Measurements from ENCODE around the gene OAT.
A peak's percentile ranks its signal among the peaks of the same experiment; 100 is the strongest.

OAT gene

GRCh38 chr10:124418726-124419501, at the start of gene OAT:
Gene OAT, minus strand, starts transcription at chr10:124418923. Its CDS starts 6,752 bp downstream, at chr10:124412171.
- DNase-seq (ENCODE audit: low spot score) = peak; percentile 97

GRCh38 chr10:124467165-124467564, 48.4 kb upstream of the OAT start:
- no peak for DNase-seq (ENCODE audit: low spot score)

GRCh38 chr10:124465777-124466488, 47.2 kb upstream of the OAT start:
- no peak for DNase-seq (ENCODE audit: low spot score)

- DNase-seq (ENCODE audit: low spot score) = no peak
These were observed 46.5 kb upstream of the OAT start for GRCh38 chr10:124465003-124465776.

GRCh38 chr10:124464028-124464965, 45.6 kb upstream of the OAT start:
- DNase-seq (ENCODE audit: low spot score) = no peak

GRCh38 chr10:124462348-124462695, 43.6 kb upstream of the OAT start:
- DNase-seq (ENCODE audit: low spot score) = no peak

GRCh38 chr10:124461642-124462347, 43.1 kb upstream of the OAT start, which contains the start of gene LHPP:
Gene LHPP, plus strand, starts transcription at chr10:124461823. Its CDS starts 40 bp downstream, at chr10:124461863.
- peak; percentile 84 for DNase-seq (ENCODE audit: low spot score)

GRCh38 chr10:124460144-124460543, 41.4 kb upstream of the OAT start:
- no peak for DNase-seq (ENCODE audit: low spot score)

GRCh38 chr10:124459395-124459794, 40.7 kb upstream of the OAT start:
- no peak for DNase-seq (ENCODE audit: low spot score)

GRCh38 chr10:124458889-124459288, 40.2 kb upstream of the OAT start:
- no peak for DNase-seq (ENCODE audit: low spot score)

- DNase-seq (ENCODE audit: low spot score) = no peak
These were observed 39.8 kb upstream of the OAT start for GRCh38 chr10:124458473-124458872.

GRCh38 chr10:124455441-124455840, 36.7 kb upstream of the OAT start:
- DNase-seq (ENCODE audit: low spot score) = no peak

- no peak for DNase-seq (ENCODE audit: low spot score)
These were observed 35.4 kb upstream of the OAT start for GRCh38 chr10:124453960-124454610.

GRCh38 chr10:124451276-124451675, 32.6 kb upstream of the OAT start:
- DNase-seq (ENCODE audit: low spot score) = no peak

- no peak for DNase-seq (ENCODE audit: low spot score)
These were observed 32.0 kb upstream of the OAT start for GRCh38 chr10:124450783-124451057.

- peak; percentile 16 for DNase-seq (ENCODE audit: low spot score)
These were observed 31.5 kb upstream of the OAT start, which contains the start of gene NKX1-2 for GRCh38 chr10:124450012-124450782. Gene NKX1-2, minus strand, starts transcription at chr10:124450035. Its CDS starts 92 bp downstream, at chr10:124449943.

GRCh38 chr10:124449170-124450011, 30.7 kb upstream of the OAT start:
- DNase-seq (ENCODE audit: low spot score) = no peak

- DNase-seq (ENCODE audit: low spot score) = no peak
These were observed 30.0 kb upstream of the OAT start for GRCh38 chr10:124448696-124449169.
